SK-N-SH treated with all-trans-retinoic acid at 6 μM for 48 hours (cell line): ENCODE measurements around the gene CRNN.

Experiments used
- ATAC-seq: fragments of 200-7000 bp; cut with Tn5 transposase; 3 replicates; pipeline ENCODE4 v1.9.1; 2020; ENCODE audit warnings: mild to moderate bottlenecking, moderate library complexity
- ARNTL ChIP-seq: fragments of 450-650 bp; formaldehyde crosslinking; IDR thresholded peaks from 2 replicates; pipeline ENCODE4 v1.5.0; 2020; ENCODE audit warnings: low read depth, mild to moderate bottlenecking, moderate library complexity, borderline replicate concordance
- BACH2 ChIP-seq: fragments of 250-450 bp; sonication (Bioruptor Pico); IDR thresholded peaks from 2 replicates; pipeline ENCODE4 v1.9.0; 2021; ENCODE audit warnings: mild to moderate bottlenecking, borderline replicate concordance
- CREB5 ChIP-seq: fragments of 250-450 bp; sonication (Bioruptor Pico); IDR thresholded peaks from 2 replicates; pipeline ENCODE4 v1.5.1; 2020; ENCODE audit warnings: low read depth, mild to moderate bottlenecking, moderate library complexity
- CSDC2 ChIP-seq: fragments of 250-450 bp; sonication (Bioruptor Pico); IDR thresholded peaks from 2 replicates; pipeline ENCODE4 v1.5.0; 2020; ENCODE audit warnings: mild to moderate bottlenecking, moderate library complexity
- CSRNP3 ChIP-seq: fragments of 250-450 bp; sonication (Bioruptor Pico); IDR thresholded peaks from 2 replicates; pipeline ENCODE4 v1.5.1; 2021; ENCODE audit warnings: mild to moderate bottlenecking, moderate library complexity
- GLIS3 ChIP-seq: fragments of 250-450 bp; sonication (Bioruptor Pico); IDR thresholded peaks from 2 replicates; pipeline ENCODE4 v1.5.0; 2020; ENCODE audit warnings: mild to moderate bottlenecking, moderate library complexity
- ISL1 ChIP-seq: fragments of 250-450 bp; sonication (Bioruptor Pico); IDR thresholded peaks from 2 replicates; pipeline ENCODE4 v2.1.2; 2022; ENCODE audit warnings: mild to moderate bottlenecking, moderate library complexity
- OSR1 ChIP-seq: fragments of 250-450 bp; sonication (Bioruptor Pico); IDR thresholded peaks from 2 replicates; pipeline ENCODE4 v1.8.0; 2022; ENCODE audit warnings: moderate library complexity, mild to moderate bottlenecking, inconsistent platforms
- PATZ1 ChIP-seq: fragments of 250-450 bp; sonication (Bioruptor Pico); IDR thresholded peaks from 2 replicates; pipeline ENCODE4 v1.8.0; 2020; ENCODE audit warnings: mild to moderate bottlenecking, moderate library complexity, borderline replicate concordance
- POU6F1 ChIP-seq: fragments of 250-450 bp; sonication (Bioruptor Pico); IDR thresholded peaks from 2 replicates; pipeline ENCODE4 v1.8.0; 2021; ENCODE audit warnings: low read depth, mild to moderate bottlenecking, moderate library complexity, borderline replicate concordance
- PPARA ChIP-seq: fragments of 250-450 bp; sonication (Bioruptor Pico); IDR thresholded peaks from 2 replicates; pipeline ENCODE4 v1.5.0; 2020; ENCODE audit warnings: mild to moderate bottlenecking, borderline replicate concordance
- RARB ChIP-seq: fragments of 250-450 bp; sonication (Bioruptor Pico); IDR thresholded peaks from 2 replicates; pipeline ENCODE4 v1.8.0; 2021; ENCODE audit warnings: mild to moderate bottlenecking, moderate library complexity
- SNAI2 ChIP-seq: fragments of 250-450 bp; sonication (Bioruptor Pico); IDR thresholded peaks from 2 replicates; pipeline ENCODE4 v1.5.0; 2020; ENCODE audit warnings: mild to moderate bottlenecking, moderate library complexity
- TCF4 ChIP-seq: fragments of 250-450 bp; sonication (Bioruptor Pico); IDR thresholded peaks from 2 replicates; pipeline ENCODE4 v1.8.0; 2021; ENCODE audit warnings: mild to moderate bottlenecking, moderate library complexity, borderline replicate concordance
- TOX ChIP-seq: fragments of 250-450 bp; sonication (Bioruptor Pico); IDR thresholded peaks from 2 replicates; pipeline ENCODE4 v1.8.0; 2021; ENCODE audit warnings: mild to moderate bottlenecking, moderate library complexity, borderline replicate concordance
- TSHZ2 ChIP-seq: fragments of 250-450 bp; sonication (Bioruptor Pico); IDR thresholded peaks from 2 replicates; pipeline ENCODE4 v1.5.0; 2020; ENCODE audit warnings: mild to moderate bottlenecking, moderate library complexity
- ZC3H10 ChIP-seq: fragments of 250-450 bp; sonication (Bioruptor Pico); IDR thresholded peaks from 2 replicates; pipeline ENCODE4 v1.5.1; 2021; ENCODE audit warnings: mild to moderate bottlenecking, moderate library complexity
- ZFP3 ChIP-seq: fragments of 250-450 bp; sonication (Bioruptor Pico); IDR thresholded peaks from 2 replicates; pipeline ENCODE4 v1.5.0; 2020; ENCODE audit warnings: mild to moderate bottlenecking, moderate library complexity
- ZFP30 ChIP-seq: fragments of 450-650 bp; formaldehyde crosslinking; IDR thresholded peaks from 2 replicates; pipeline ENCODE4 v1.5.0; 2022; ENCODE audit warnings: mild to moderate bottlenecking, moderate library complexity
- ZNF565 ChIP-seq: fragments of 450-650 bp; formaldehyde crosslinking; conservative IDR thresholded peaks from 2 replicates; pipeline ENCODE4 v1.5.0; 2020; ENCODE audit warnings: low read depth, mild to moderate bottlenecking, moderate library complexity
- ZNF70 ChIP-seq: fragments of 450-650 bp; formaldehyde crosslinking; IDR thresholded peaks from 2 replicates; pipeline ENCODE4 v1.5.0; 2020; ENCODE audit warnings: mild to moderate bottlenecking, moderate library complexity
- ZNF8 ChIP-seq: fragments of 450-650 bp; formaldehyde crosslinking; IDR thresholded peaks from 2 replicates; pipeline ENCODE4 v1.5.0; 2020; ENCODE audit warnings: mild to moderate bottlenecking, moderate library complexity

The CRNN gene

GRCh38 chr1:152413909-152414308 lies at the start of gene CRNN:
Gene CRNN, minus strand, starts transcription at chr1:152414263. Its CDS starts 2,030 bp downstream, at chr1:152412233.
- TF ChIP-seq ARNTL (CRISPR knock-in tag) (no peak), TCF4 (CRISPR knock-in tag) (no peak), SNAI2 (CRISPR knock-in tag) (no peak), ISL1 (CRISPR knock-in tag) (no peak), CSDC2 (no peak), ZFP30 (no peak), PPARA (no peak), ZNF8 (CRISPR knock-in tag) (no peak), GLIS3 (no peak), ZFP3 (CRISPR knock-in tag) (no peak), ZC3H10 (no peak), PATZ1 (CRISPR knock-in tag) (no peak), TOX (no peak), CSRNP3 (CRISPR knock-in tag) (no peak), TSHZ2 (CRISPR knock-in tag) (no peak), CREB5 (CRISPR knock-in tag) (no peak), POU6F1 (CRISPR knock-in tag) (no peak), ZNF565 (no peak), RARB (CRISPR knock-in tag) (no peak)
- ATAC-seq: no peak

- ATAC-seq: no peak
- TF ChIP-seq ZNF8 (CRISPR knock-in tag) (no peak), OSR1 (CRISPR knock-in tag) (no peak), ZNF70 (CRISPR knock-in tag) (no peak), ZFP3 (CRISPR knock-in tag) (no peak), ARNTL (CRISPR knock-in tag) (no peak), CREB5 (CRISPR knock-in tag) (no peak), BACH2 (CRISPR knock-in tag) (no peak), PPARA (no peak), TCF4 (CRISPR knock-in tag) (no peak), TSHZ2 (CRISPR knock-in tag) (no peak), ZNF565 (no peak), CSRNP3 (CRISPR knock-in tag) (no peak), PATZ1 (CRISPR knock-in tag) (no peak), RARB (CRISPR knock-in tag) (no peak), SNAI2 (CRISPR knock-in tag) (no peak)
Observed at GRCh38 chr1:152462636-152463035, 48.6 kb upstream of the CRNN start.
